GM20431 (cell line): ENCODE measurements around the gene SLC4A1AP.
"Not testable (repeated sequence)": the region's sequence is repeated elsewhere in the genome, so short reads cannot be mapped to it uniquely, and the experiment has no call there.

Experiments
- in situ Hi-C: fragments of 300-500 bp; cut with MseI, MboI; formaldehyde crosslinking; loops from one replicate; pipeline ENCODE4 v1.15.0; 2020; ENCODE audit warnings: low sequenced_read_pairs; ENCODE audit not compliant: unreplicated experiment

The SLC4A1AP gene

GRCh38 chr2:27663285-27664153 is at the start of gene SLC4A1AP, which contains the start of gene SUPT7L:
Gene SLC4A1AP (plus strand): TSS chr2:27663889. CDS start chr2:27663915, 26 bp downstream.
Gene SUPT7L (minus strand): TSS chr2:27663614. CDS start chr2:27662192, 1,422 bp downstream.
- in situ Hi-C loops = no loop called here

GRCh38 chr2:27613985-27614384 is 49.7 kb upstream of the SLC4A1AP start:
- in situ Hi-C loops = no loop called here

- in situ Hi-C loops = no loop called here
These were observed 48.4 kb upstream of the SLC4A1AP start for GRCh38 chr2:27615316-27615715.

DNA sequence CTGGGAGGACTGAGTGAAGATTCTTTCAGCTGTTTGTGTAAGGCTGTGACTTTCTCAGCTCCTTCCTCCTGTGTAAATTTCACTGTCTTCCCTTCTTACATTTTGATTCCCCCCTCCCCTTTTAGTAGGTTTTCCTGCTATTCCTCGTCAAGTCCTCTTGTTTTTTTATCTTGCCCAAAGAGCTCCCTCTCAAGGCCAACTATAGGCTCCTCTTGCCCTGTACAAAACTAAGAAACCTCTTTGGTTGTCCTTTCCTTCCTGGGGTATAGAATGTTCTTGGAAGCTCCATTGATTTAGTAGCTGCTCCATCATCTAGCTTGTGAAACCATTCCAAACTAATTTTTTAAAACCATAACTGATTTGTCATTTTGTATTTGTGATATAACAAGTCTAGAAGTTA is 42.2 kb upstream of the SLC4A1AP start:
- in situ Hi-C loops = no loop called here

GRCh38 chr2:27622921-27623384 is 40.7 kb upstream of the SLC4A1AP start:
- in situ Hi-C loops = no loop called here

- in situ Hi-C loops = no loop called here
These were observed 38.7 kb upstream of the SLC4A1AP start for GRCh38 chr2:27624943-27625342.

DNA sequence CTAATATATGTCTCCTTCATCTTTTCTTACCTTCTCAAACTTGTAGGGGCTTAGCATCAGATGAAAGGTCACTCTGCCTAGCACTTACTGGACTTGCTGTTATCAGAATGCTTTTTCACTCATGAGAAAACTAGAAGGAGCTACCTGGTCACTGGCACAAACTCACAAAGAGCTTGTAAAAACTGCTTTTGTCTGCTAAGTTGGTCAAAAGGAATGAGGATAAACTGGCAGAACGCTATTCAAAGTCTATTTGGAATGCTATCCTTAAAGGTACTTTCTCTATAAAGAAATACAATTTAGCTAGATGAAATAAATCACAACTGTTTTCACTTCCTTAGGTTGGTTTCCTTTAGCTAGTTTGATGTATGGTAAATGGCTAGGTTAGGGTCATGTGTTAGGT is 37.4 kb upstream of the SLC4A1AP start:
- in situ Hi-C loops = not testable (repeated sequence)

GRCh38 chr2:27626921-27627320 is 36.8 kb upstream of the SLC4A1AP start:
- in situ Hi-C loops = not testable (repeated sequence)

GRCh38 chr2:27627963-27628766 is 35.5 kb upstream of the SLC4A1AP start:
- in situ Hi-C loops = no loop called here

- in situ Hi-C loops = no loop called here
These were observed 34.7 kb upstream of the SLC4A1AP start, which contains the start of the genes CCDC121 and GPN1 for GRCh38 chr2:27628767-27629709. Gene CCDC121 (minus strand): TSS chr2:27629012. CDS start chr2:27627799, 1,213 bp downstream. Gene GPN1 (plus strand): TSS chr2:27629050. CDS start chr2:27629059, 9 bp downstream.

GRCh38 chr2:27630257-27630656 is 33.4 kb upstream of the SLC4A1AP start:
- in situ Hi-C loops = not testable (repeated sequence)

- in situ Hi-C loops = no loop called here
These were observed 29.4 kb upstream of the SLC4A1AP start for GRCh38 chr2:27634291-27634690.

DNA sequence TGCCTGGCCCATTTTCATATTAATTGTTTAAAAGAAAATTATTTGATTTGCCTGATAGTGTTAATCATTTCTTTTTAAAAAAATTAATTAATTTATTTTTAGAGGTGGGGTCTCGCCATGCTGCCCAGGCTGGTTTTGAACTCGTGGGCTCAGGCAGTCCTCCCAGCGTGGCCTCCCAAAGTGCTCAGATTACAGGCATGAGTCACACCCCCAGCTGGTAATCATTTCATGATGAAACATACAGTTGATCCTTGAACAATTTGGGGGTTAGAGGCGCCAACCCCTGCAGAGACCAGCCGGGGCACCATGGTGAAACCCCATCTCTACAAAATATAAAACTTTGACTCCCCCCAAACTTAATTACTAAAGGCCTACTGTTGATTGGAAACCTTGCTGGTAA is 26.9 kb upstream of the SLC4A1AP start:
- in situ Hi-C loops = no loop called here

DNA sequence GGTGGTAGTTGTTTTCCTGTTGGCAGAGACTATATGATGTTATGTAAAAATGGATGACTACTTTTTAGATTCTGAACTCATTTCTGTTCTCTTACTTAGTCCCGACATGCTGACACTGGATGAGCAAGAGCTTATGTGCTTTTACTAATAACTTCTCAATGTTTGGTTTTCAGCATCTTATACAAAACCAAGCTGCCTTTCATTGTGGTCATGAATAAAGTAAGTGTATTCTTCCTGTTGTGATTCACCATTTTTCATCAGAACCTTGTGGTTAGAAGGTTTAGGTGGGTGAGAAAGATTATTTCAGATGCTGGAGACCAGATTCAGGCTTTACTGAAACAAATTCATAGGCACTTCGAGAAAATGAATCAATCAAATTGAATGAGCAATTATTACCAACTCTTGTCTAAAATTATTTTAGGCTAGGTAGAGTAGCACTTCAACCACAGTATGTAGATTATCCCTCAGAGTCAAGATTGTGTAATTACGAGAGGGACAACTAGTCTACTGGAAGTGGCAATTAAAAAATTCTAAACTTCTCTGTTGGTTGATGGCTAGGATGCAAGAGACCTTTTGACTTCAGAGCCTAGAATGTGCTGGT is 25.6 kb upstream of the SLC4A1AP start:
- in situ Hi-C loops = no loop called here

- in situ Hi-C loops = no loop called here
These were observed 25.0 kb upstream of the SLC4A1AP start for GRCh38 chr2:27638709-27639108.

- in situ Hi-C loops = no loop called here
These were observed 22.9 kb upstream of the SLC4A1AP start for GRCh38 chr2:27640722-27641245.

GRCh38 chr2:27645197-27645596 is 18.5 kb upstream of the SLC4A1AP start:
- in situ Hi-C loops = no loop called here

DNA sequence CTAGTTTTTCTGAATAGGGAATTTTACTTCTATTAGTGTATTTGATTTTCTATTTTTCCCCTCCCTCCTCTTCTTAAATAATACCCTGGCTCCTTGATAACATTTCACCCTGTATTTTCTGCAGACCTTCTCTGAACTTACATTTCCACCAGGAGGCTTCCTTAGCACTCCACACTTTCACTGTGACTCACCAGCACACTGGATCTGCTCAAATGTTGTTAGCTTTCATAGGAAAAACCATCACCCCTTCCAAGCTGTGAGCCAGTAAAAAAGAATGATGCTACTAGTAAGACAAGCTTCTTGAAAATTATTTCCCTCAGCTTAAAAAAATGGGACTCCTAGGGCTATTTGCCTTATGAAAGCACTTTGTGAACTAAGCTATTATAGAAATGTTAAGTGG is 16.4 kb upstream of the SLC4A1AP start:
- in situ Hi-C loops = no loop called here

GRCh38 chr2:27647737-27648136 is 16.0 kb upstream of the SLC4A1AP start:
- in situ Hi-C loops = no loop called here
